ENCODE measurements around the gene TLCD3B.

- no peak for TF ChIP-seq POLR2AphosphoS5 (IDR thresholded peaks at IDR 0.05)
- TF ChIP-seq CTCF (IDR thresholded peaks at IDR 0.05) = no peak
- TF ChIP-seq EP300 (IDR thresholded peaks at IDR 0.05) = no peak
Observed at GRCh38 chr16:30078744-30079143, 47.7 kb upstream of the TLCD3B start.
